GM21529 (cell line): Measurements from ENCODE around the gene C11orf98.

Experiments used
- ATAC-seq: cut with Tn5 transposase; IDR thresholded peaks from one replicate; pipeline ENCODE4 v1.9.1; 2021; ENCODE audit not compliant: unreplicated experiment

The C11orf98 gene

DNA sequence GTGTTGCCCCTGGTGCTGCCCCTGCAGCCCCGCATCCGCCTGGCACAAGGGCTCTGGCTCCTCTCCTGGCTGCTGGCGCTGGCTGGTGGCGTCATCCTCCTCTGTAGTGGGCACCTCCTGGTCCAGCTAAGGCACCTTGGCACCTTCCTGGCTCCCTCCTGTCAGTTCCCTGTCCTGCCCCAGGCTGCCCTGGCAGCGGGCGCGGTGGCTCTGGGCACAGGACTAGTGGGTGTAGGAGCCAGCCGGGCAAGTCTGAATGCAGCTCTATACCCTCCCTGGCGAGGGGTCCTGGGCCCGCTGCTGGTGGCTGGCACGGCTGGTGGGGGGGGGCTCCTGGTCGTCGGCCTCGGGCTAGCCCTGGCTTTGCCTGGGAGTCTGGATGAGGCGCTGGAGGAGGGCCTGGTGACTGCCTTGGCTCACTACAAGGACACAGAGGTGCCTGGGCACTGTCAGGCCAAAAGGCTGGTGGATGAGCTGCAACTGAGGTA, 51.7 kb downstream of the C11orf98 start:
- no peak for ATAC-seq
